Kasumi-1 (cell line): ENCODE data around the gene ALAD.
A peak's percentile ranks its signal among the peaks of the same experiment; 100 is the strongest.
"Not testable (repeated sequence)": the region's sequence is repeated elsewhere in the genome, so short reads cannot be mapped to it uniquely, and the experiment has no call there.

Experiments used
- DNase-seq, 2 experiments: peaks; one replicate each; lab custom pipeline; 2025; lab: John Stamatoyannopoulos, UW

ALAD gene

GRCh38 chr9:113398796-113399195 is 2.3 kb downstream of the ALAD start:
- no peak for DNase-seq

DNA sequence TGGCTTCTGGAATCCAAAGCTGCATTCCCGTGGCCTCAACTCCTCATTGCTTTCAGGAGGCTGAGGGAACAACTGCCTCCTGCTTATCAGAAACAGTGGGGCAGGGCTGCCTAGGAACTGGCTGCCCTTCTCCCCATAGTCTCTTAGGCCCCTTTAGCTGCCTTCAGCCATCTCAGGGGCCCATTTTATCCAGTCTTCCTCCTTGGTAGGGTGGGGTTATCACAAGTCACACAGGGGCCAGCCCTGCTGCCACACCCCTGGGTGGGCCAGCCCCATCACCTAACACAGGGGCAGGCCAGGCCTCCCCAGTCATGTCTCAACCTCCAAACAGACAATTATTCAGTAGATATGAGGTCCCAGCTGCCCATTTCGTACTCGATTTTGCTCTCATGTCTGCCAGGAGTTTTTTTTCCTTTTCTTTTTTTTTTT is 3.9 kb downstream of the ALAD start:
- no peak for DNase-seq

- no peak for DNase-seq
These were observed 5.9 kb downstream of the ALAD start for GRCh38 chr9:113395000-113395861.

GRCh38 chr9:113393281-113393680 is 7.8 kb downstream of the ALAD start:
- DNase-seq = no peak

DNA sequence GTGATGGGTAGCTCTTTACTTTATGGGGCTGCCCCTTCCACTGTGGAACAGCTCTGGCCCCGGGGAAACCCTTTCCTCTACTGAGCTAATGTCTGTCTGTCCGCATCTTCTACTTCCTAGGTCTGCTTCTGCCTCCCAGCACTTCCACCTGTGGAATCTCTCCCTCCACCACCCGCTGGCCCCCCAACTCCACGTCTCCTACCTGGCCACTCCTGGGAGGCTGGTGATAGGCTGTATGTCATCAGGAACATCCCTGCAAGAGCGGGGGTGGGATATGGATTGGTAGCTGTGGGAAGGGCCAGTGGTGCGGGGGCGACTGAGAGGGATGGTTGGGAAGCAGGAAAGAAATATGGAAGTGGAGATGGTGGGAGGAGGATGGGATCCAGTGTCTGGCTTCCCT is 9.2 kb downstream of the ALAD start:
- DNase-seq = no peak

DNA sequence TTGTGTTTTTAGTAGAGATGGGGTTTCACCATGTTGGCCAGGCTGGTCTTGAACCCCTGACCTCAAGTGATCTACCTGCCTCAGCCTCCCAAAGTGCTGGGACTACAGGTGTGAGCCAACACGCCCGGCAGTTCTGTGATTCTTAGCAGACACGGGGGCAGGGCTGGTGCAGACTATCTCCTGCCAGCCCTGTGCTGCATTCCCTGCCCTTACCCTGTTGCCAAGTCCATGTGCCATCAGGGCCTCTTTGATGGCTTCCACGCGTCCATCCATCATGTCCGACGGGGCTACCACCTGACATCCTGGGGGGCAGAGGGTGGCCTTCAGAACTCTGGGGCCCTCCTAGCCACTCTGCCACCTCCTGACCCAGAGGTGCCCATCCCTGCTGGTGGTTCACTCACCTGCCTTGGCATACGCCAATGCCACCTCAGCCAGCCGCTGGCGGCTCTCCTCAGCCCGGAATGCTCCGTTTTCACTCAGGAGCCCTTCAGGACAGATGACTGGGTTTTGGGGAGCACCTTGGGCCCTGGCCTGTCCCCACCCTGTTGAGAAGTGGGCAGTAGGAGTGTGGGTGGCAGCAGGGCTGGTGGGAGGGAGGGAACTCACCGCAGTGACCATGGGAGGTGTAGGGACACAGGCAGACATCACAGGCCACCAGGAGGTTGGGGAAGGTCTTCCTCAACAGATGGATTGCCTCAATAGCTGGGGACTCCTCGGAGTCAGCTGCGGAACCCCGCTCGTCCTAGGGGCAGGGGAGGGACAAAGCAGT is 10.7 kb downstream of the ALAD start:
- DNase-seq = no peak

GRCh38 chr9:113389451-113389850 is 11.6 kb downstream of the ALAD start:
- no peak for DNase-seq

GRCh38 chr9:113388833-113389232 is 12.3 kb downstream of the ALAD start:
- no peak for DNase-seq

DNA sequence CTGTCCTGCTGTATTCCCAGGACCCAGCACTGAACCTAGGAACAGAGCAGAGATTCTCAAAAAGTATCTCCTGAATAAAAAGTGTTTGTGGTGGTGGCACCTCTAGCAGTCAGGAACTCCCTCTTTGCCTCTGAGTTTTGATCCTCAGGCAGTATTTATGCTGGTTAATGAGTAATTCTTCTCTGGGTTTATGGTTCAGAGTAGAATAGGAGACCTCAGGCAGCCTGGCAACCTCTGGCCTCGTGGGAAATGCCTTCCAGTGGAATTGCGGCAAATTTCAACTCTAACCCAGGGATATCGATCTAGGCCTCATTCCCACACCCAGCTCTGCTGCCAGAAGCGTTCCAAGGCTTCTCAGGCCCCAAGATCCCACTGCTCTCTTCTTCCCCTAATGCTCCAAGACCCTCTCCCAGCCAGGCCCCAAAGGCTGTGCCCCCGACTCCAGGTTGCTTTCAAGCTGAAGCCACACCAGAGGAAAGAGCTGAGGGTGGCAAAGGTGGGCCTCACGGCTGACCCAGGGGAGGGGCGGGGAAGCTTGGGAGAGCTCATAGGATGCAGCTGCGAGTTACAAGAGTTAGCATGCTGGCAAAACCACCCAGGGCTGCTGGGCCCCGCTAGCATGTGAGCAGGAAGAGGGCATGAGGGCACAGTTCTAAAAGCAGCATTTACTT is 13.4 kb downstream of the ALAD start:
- no peak for DNase-seq

DNA sequence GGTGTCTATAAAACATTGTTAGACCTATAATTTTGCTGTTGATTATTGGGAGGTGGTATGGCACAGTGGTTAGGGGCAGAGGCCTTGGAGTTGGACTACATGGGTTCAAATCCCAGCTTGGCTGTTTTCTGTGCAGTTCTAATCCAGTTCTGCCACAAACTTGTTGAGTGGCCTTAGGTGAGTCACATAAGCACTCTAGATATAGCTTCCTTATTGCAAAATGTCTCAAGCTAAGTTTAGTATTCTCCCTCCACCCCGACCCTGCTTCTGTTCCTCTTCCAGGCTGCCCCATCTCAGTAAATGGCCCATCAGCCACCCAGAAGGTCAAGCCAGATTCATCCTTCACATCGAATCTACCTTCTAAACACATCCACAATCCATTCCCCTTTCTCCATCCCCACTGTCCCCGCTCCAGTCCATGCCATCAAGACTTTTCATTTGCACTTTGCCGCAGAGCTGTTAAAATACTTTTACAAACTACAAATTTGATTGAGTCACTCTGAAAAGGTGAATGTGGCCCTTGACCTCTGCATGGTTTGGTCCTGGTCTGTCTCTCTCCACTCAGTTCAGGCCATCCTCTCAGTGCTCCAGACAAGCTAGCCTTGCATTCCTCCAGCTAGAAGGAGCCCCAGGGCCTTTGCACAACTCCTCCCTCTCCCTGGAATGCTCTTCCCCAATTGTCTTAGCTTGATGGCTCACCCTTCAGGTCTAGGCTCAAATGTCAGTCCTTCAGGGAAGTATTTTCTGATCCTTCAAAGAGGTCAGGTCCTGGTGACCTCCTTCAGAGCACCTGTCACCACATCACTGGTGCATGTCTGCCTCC is 14.3 kb downstream of the ALAD start:
- DNase-seq = no peak

- DNase-seq = no peak
These were observed 19.1 kb downstream of the ALAD start for GRCh38 chr9:113381909-113382411.

DNA sequence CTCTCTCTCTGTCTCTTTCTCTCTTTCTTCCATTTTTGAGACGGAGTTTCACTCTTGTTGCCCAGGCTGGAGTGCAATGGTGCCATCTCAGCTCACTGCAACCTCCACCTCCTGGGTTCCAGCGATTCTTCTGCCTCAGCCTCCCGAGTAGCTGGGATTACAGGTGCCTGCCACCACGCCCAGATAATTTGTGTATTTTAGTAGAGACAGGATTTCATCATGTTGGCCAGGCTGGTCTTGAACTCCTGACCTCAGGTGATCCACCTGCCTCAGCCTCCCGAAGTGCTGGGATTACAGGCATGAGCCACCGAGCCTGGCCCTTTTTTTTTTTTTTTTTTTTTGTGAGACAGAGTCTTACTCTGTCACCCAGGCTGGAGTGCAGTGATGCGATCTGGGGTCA is 19.6 kb downstream of the ALAD start:
- DNase-seq = not testable (repeated sequence)

- no peak for DNase-seq
These were observed 20.2 kb downstream of the ALAD start for GRCh38 chr9:113380869-113381378.

DNA sequence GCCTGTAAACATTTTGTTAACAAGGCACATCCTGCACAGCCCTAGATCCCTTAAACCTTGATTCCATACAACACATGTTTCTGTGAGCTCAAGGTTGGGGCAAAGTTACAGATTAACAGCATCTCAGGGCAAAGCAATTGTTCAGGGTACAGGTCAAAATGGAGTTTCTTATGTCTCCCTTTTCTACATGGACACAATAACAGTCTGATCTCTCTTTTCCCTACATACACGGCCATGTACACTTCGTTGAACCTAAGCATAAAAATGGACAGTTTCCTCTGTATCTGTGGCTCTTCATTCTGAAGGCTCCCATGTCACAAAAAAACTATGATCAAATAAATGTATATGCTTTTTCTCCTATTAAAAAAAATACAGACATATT is 21.3 kb downstream of the ALAD start:
- not testable (repeated sequence) for DNase-seq

DNA sequence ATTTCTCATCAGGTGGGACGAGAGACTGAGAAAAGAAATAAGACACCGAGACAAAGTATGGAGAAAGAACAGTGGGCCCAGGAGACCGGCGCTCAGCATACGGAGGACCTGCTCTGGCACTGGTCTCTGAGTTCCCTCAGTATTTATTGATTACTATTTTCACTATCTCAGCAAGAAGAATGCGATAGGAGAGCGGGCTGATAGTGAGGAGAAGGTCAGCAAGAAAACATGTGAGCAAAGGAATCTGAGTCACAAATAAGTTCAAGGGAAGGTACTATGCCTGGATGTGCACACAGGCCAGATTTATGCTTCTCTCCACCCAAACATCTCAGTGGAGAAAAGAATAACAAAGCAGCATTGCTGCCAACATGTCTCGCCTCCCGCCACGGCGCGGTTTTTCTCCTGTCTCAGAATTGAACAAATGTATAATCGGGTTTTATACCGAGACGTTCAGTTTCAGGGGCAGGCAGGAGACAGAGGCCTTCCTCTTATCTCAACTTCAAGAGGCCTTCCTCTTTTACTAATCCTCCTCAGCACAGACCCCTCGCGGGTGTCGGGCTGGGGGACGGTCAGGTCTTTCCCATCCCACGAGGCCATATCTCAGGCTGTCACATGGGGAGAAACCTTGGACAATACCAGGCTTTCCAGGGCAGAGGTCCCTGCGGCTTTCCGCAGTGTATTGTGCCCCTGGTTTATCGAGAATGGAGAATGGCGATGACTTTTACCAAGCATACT is 21.8 kb downstream of the ALAD start:
- DNase-seq = not testable (repeated sequence)

DNA sequence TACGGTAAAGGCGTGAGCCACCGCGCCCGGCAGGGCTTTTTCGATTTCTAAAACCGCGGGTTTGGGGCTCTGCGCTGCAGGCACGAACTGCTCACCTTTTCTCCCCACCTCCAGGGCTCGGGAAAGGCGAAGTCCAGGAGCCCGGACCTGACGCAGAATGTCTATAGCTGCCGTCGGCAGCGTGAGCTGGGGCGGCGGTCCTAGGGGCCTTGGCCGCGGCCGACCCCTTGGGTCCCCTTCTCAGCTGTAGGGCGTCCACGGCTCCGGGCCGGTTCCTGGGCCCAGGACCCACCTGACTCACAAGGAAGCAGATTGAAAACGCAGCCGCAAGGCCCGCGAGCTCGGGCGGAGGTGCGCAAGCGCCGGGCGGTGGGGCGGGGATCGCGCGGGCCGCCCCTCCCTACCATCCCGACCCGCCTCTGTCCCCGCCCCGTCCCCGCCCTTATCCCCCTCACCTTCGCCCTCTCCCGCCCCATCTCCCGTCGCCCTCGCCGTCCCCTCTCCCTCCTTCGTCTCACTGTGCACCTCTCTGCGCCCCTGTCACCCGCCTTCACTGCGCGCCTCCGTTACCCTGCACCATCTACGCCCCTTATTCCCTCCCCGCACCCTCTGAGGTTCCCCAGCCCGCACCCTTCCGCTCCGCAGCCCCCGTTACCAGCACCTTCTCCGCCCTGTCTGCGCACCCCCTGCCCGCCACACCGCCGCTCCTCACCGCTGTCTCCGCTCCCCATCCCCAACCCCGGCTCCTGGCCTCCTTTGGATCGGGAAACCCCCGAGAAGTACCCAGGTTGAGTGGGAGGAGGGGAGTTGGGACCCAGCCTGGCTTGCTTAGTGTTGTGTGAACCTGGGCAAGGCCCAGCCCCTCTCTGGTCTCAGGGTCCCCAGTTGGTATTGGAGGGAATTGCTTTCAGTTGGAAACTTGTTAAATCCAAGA is 24.2 kb downstream of the ALAD start, which contains the start of gene HDHD3:
HDHD3 (minus strand) TSS at position 353 of the 934 bp plus-strand sequence. CDS start 2,632 bp downstream, outside the sequence.
- peak; percentile 71 to 74 for DNase-seq

GRCh38 chr9:113375057-113376023 is 25.7 kb downstream of the ALAD start:
- DNase-seq = no peak
